Esophagus muscularis mucosa (tissue), 4 donors: ENCODE measurements around the gene KLHL3.

Source experiments
- CTCF ChIP-seq, 3 experiments: fragments of 200-600 bp in 2 of 3; fragments of 450-650 bp in 1 of 3; sonication (generic) in 2 of 3; IDR thresholded peaks; one replicate each; pipeline ENCODE4 v1.5.1; 2017 to 2019; ENCODE audit warnings: antibody characterized with exemption in 3 of 3, mild to moderate bottlenecking in 2 of 3, moderate library complexity in 1 of 3
- EP300 ChIP-seq: sonication (generic); formaldehyde crosslinking; IDR thresholded peaks from one replicate; pipeline ENCODE4 v1.6.1; 2017; ENCODE audit warnings: antibody characterized with exemption
- POLR2AphosphoS5 ChIP-seq, 2 donors: sonication (generic); formaldehyde crosslinking; IDR thresholded peaks; one replicate each; pipeline ENCODE4 v1.6.1; 2017; ENCODE audit warnings: antibody characterized with exemption in 2 of 2

GRCh38 chr5:137733006-137733405, 2.9 kb downstream of the KLHL3 start:
- TF ChIP-seq CTCF (IDR thresholded peaks at IDR 0.05) (no peak), EP300 (no peak), POLR2AphosphoS5 (IDR thresholded peaks at IDR 0.05) (no peak)
